Neural cell (in vitro differentiated cells): ENCODE data around the gene CACNA1S.

Experiments used
- CTCF ChIP-seq: fragments of 450-650 bp; IDR thresholded peaks from 2 replicates; pipeline ENCODE4 v1.5.1; 2014; ENCODE audit warnings: antibody characterized with exemption, mild to moderate bottlenecking, moderate library complexity; ENCODE audit not compliant: poor library complexity, severe bottlenecking
- EP300 ChIP-seq: fragments of 450-650 bp; conservative IDR thresholded peaks from 2 replicates; pipeline ENCODE4 v1.6.1; 2014; ENCODE audit warnings: antibody characterized with exemption, mild to moderate bottlenecking, moderate library complexity; ENCODE audit not compliant: poor library complexity, severe bottlenecking
- EZH2 ChIP-seq: fragments of 200-600, 300-800 bp; shearing (Covaris generic), sonication (generic); IDR thresholded peaks from 2 replicates; pipeline ENCODE4 v1.6.1; 2014; ENCODE audit warnings: antibody characterized with exemption, low read length, borderline replicate concordance, mild to moderate bottlenecking; ENCODE audit not compliant: insufficient read depth, poor library complexity, severe bottlenecking
- MXI1 ChIP-seq: fragments of 450-650 bp; conservative IDR thresholded peaks from 2 replicates; pipeline ENCODE4 v1.6.1; 2014; ENCODE audit warnings: antibody characterized with exemption, mild to moderate bottlenecking; ENCODE audit not compliant: poor library complexity, severe bottlenecking
- POLR2AphosphoS5 ChIP-seq: IDR thresholded peaks from 2 replicates; pipeline ENCODE4 v1.6.1; 2012
- RAD21 ChIP-seq: fragments of 450-650 bp; conservative IDR thresholded peaks from 2 replicates; pipeline ENCODE4 v1.6.1; 2014; ENCODE audit warnings: antibody characterized with exemption, mild to moderate bottlenecking, moderate library complexity
- REST ChIP-seq: IDR thresholded peaks from 2 replicates; pipeline ENCODE4 v1.6.1; 2012; ENCODE audit warnings: borderline replicate concordance
- SMC3 ChIP-seq: fragments of 450-650 bp; conservative IDR thresholded peaks from 2 replicates; pipeline ENCODE4 v1.6.1; 2014; ENCODE audit warnings: antibody characterized with exemption, mild to moderate bottlenecking, moderate library complexity; ENCODE audit not compliant: poor library complexity
- TAF1 ChIP-seq: IDR thresholded peaks from 2 replicates; pipeline ENCODE4 v1.6.1; 2012; ENCODE audit warnings: low read depth

- TF ChIP-seq CTCF (no peak), EP300 (no peak), POLR2AphosphoS5 (no peak), SMC3 (no peak), EZH2 (no peak), MXI1 (no peak), RAD21 (no peak), REST (no peak), TAF1 (no peak)
These were observed 1.1 kb downstream of the CACNA1S start for GRCh38 chr1:201111156-201111555.
